Bronchial epithelial cell (primary cell): ENCODE measurements around the gene TGM6. TPM values are rescaled to one million over a fixed set of nuclear protein-coding genes. Genes with fewer than 3 reads are reported as not detected.
A peak's percentile ranks its signal among the peaks of the same experiment; 100 is the strongest.

Source experiments
- DNase-seq: peaks from one replicate; pipeline ENCODE4 v3.0.0-alpha.2; 2010; ENCODE audit warnings: low read depth
- FAIRE-seq: peaks from 2 replicates; lab custom pipeline; 2011; peaks lifted over from hg19 to GRCh38; lab: Jason Lieb, UNC
- H3K27me3 ChIP-seq: 2 replicates; pipeline ENCODE4 v1.5.1; 2011; ENCODE audit warnings: low read length; ENCODE audit not compliant: control insufficient read depth, insufficient read depth
- H3K36me3 ChIP-seq: 2 replicates; pipeline ENCODE4 v1.5.1; 2011; ENCODE audit warnings: low read length; ENCODE audit not compliant: control insufficient read depth, insufficient read depth
- H3K4me3 ChIP-seq: 2 replicates; pipeline ENCODE4 v1.5.1; 2011; ENCODE audit warnings: mild to moderate bottlenecking, low read depth, low read length, control low read depth
- total RNA-seq: library from RNA; depleted of rRNA; stranded (reverse); fragments of >200 nt; gene quantifications from 2 replicates; pipeline ENCODE4 v1.2.1, GENCODE V29; 2014
- TF ChIP-seq, protein P1 (sequence below): IDR thresholded peaks from 2 replicates; pipeline ENCODE4 v1.5.1; 2011; ENCODE audit warnings: mild to moderate bottlenecking, moderate library complexity, low read length, control low read depth, inconsistent platforms; ENCODE audit not compliant: insufficient read depth, severe bottlenecking

TGM6 gene
- total RNA-seq, 1 donor from 2014 or later = not detected

DNA sequence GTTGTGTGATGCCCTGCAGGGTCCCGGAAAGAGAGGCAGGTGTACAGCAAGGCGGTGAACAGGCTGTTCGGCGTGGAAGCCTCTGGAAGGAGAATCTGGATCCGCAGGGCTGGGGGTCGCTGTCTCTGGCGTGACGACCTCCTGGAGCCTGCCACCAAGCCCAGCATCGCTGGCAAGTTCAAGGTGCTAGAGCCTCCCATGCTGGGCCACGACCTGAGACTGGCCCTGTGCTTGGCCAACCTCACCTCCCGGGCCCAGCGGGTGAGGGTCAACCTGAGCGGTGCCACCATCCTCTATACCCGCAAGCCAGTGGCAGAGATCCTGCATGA lies 36.5 kb downstream of the TGM6 start:
- Histone ChIP-seq H3K27me3 (peaks cover 2% of the 10 kb centered on the region), H3K4me3 (no peak overlapping the region), H3K36me3 (no peaks in the 10 kb centered on the region)
- FAIRE-seq (no peak), DNase-seq (no peak)
- TF ChIP-seq, protein P1, sequence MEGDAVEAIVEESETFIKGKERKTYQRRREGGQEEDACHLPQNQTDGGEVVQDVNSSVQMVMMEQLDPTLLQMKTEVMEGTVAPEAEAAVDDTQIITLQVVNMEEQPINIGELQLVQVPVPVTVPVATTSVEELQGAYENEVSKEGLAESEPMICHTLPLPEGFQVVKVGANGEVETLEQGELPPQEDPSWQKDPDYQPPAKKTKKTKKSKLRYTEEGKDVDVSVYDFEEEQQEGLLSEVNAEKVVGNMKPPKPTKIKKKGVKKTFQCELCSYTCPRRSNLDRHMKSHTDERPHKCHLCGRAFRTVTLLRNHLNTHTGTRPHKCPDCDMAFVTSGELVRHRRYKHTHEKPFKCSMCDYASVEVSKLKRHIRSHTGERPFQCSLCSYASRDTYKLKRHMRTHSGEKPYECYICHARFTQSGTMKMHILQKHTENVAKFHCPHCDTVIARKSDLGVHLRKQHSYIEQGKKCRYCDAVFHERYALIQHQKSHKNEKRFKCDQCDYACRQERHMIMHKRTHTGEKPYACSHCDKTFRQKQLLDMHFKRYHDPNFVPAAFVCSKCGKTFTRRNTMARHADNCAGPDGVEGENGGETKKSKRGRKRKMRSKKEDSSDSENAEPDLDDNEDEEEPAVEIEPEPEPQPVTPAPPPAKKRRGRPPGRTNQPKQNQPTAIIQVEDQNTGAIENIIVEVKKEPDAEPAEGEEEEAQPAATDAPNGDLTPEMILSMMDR = no peak

DNA sequence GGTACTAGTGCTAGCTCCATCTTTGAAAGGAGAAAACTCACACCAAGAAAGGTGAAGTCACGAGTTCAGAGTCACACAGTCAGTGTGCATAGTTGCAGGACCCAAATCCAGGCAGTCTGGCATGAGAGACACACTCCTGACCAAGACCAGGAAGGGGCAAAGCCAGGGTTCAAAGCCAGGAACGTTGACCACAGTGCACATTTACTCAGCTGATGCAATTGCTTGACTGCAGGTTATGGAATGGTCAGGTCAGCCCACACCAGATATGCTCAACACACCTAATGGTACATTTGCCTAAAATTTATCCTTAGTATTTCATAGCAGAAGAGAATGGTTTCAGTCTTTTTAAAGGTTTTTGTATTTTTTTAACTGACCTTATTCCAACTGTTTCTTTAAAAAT lies 37.7 kb downstream of the TGM6 start:
- TF ChIP-seq, protein P1 = no peak
- Histone ChIP-seq H3K4me3 (no peak overlapping the region), H3K27me3 (peaks cover 2% of the 10 kb centered on the region), H3K36me3 (no peaks in the 10 kb centered on the region)
- FAIRE-seq (no peak), DNase-seq (no peak)

DNA sequence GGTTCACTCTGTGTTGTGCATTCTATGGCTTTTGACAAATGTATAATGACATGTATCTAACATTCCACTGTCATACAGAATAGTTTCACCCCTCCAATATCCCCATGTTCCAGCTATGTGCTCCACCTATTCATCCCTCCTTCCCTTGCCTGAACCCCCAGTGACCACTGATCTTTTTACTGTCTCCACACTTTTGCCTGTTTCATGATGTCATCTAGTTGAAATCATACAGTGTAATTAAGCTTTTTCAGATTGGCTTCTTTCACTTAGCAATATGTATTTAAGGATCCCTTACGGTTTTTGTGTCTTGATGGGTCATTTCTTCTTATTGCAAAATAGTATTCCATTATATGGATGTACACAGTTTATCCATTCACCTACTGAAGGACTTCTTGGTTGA lies 39.8 kb downstream of the TGM6 start:
- TF ChIP-seq, protein P1 = no peak
- H3K4me3 ChIP-seq = no peak overlapping the region
- FAIRE-seq (no peak), DNase-seq (no peak)
- no peaks in the 10 kb centered on the region for H3K36me3 ChIP-seq
- H3K27me3 ChIP-seq = no peaks in the 10 kb centered on the region

DNA sequence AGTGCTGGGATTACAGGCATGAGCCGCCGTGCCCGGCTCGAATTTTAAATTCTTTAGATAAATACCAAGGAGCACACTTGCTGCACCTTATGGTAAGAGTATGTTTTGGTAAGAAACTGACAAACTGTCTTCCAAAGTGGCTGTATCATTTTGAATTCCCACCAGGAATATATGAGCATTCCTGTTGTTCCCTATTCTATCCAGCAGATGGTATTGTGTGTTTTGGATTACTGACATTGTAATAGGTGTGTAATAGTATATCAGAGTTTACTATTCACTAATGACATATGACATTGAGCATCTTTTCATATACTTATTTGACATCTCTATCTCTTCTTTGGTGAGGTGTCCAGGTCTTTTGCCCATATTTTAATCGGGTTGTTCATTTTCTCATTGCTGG lies 40.5 kb downstream of the TGM6 start:
- TF ChIP-seq, protein P1 = peak; percentile 14
- DNase-seq = peak; percentile 22
- no peak overlapping the region for H3K4me3 ChIP-seq
- H3K36me3 ChIP-seq = no peaks in the 10 kb centered on the region
- H3K27me3 ChIP-seq = no peaks in the 10 kb centered on the region
- no peak for FAIRE-seq

DNA sequence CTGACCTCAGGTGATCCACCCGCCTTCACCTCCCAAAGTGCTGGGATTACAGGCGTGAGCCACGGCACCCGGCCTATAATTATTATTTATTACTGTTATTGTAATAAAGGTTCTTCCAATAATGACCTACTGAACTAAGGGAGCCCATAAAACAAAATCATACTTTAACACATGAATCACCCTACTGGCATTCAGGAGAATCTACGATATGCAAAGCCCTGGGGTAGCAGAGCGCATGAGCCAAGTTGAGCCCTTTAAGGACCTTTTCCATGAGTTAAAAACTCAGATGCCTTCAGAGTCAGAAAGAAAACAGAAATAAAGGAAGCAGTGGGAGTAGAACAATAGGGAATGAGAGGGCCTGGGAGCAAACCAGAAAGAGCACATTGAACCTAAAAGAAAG lies 48.4 kb downstream of the TGM6 start:
- Histone ChIP-seq H3K36me3 (no peaks in the 10 kb centered on the region), H3K27me3 (no peaks in the 10 kb centered on the region), H3K4me3 (no peak overlapping the region)
- FAIRE-seq (no peak), DNase-seq (no peak)
- TF ChIP-seq, protein P1 = no peak

DNA sequence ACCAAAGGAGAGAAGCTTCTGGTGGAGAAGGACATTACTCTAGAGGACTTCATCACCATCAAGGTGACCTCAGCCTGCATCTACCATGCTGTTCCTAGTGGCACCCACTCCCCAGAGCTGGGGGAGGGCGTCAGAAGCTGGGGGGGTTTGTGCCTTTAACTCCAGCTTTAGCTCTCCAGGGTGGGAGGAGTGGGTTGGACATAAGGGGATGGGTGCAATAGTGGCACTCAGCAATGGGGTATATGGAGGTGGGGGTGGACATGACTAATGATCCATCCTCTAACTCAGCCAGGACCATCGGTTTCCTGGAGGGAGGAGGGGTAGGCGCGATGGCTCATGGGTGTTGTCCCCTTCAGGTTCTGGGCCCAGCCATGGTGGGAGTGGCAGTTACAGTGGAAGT lies 49.8 kb downstream of the TGM6 start:
- H3K4me3 ChIP-seq = no peak overlapping the region
- no peaks in the 10 kb centered on the region for H3K27me3 ChIP-seq
- TF ChIP-seq, protein P1 = no peak
- no peak for DNase-seq
- H3K36me3 ChIP-seq = no peaks in the 10 kb centered on the region
- no peak for FAIRE-seq
